T-cell (primary cell): ENCODE measurements around the gene SLC66A1. TPM values are rescaled to one million over a fixed set of nuclear protein-coding genes. Genes with fewer than 3 reads are reported as not detected.
"Not testable (repeated sequence)": the region's sequence is repeated elsewhere in the genome, so short reads cannot be mapped to it uniquely, and the experiment has no call there.

Source experiments
- ATAC-seq, 4 experiments: fragments of 200-7000 bp in 3 of 4; fragments of 150-1000 bp in 1 of 4; cut with Tn5 transposase; replicated peaks in 1 of 4; 1 replicate in 3 of 4; 2 replicates in 1 of 4; pipeline ENCODE4 v1.10.0; 2021; ENCODE audit warnings: moderate library complexity in 3 of 4, mild to moderate bottlenecking in 2 of 4, moderate number of reproducible peaks in 1 of 4
- CTCF ChIA-PET, 2 donors: fragments of 300-600 bp; sonication (Branson Sonifier 250); formaldehyde crosslinking; loops; one replicate each; lab custom pipeline; 2022; ENCODE audit warnings: antibody characterized with exemption in 2 of 2; lab: Charles Lee
- POLR2A ChIA-PET, 2 donors: fragments of 300-600 bp; sonication (Branson Sonifier 250); formaldehyde crosslinking; loops; one replicate each; lab custom pipeline; 2022; ENCODE audit warnings: antibody characterized with exemption in 2 of 2; lab: Charles Lee
- DNase-seq, 35 experiments: peaks; one replicate each; pipeline versions ENCODE4 v3.0.0 to v3.0.0-alpha.2; 2013 to 2023
- H3K27ac ChIP-seq: one replicate; pipeline ENCODE4 v1.5.1; 2013; ENCODE audit warnings: low read length
- H3K27me3 ChIP-seq, 2 experiments: replicated peaks in 1 of 2; 1 replicate in 1 of 2; 2 replicates in 1 of 2; pipeline versions ENCODE4 v1.6.1 to v1.7.0; 2013; ENCODE audit warnings: low read length in 1 of 2, mixed read lengths in 1 of 2; ENCODE audit not compliant: control insufficient read depth in 2 of 2, insufficient read depth in 2 of 2; ENCODE audit errors: extremely low read depth in 1 of 2
- H3K36me3 ChIP-seq, 2 donors: 1 replicate in 1 of 2; 2 replicates in 1 of 2; pipeline versions ENCODE4 v1.6.1 to v1.7.0; 2013; ENCODE audit warnings: low read length in 1 of 2; ENCODE audit not compliant: control insufficient read depth in 2 of 2, insufficient read depth in 1 of 2; ENCODE audit errors: extremely low read depth in 1 of 2
- H3K4me1 ChIP-seq, 2 experiments: 1 replicate in 1 of 2; 2 replicates in 1 of 2; pipeline versions ENCODE4 v1.6.1 to v1.7.0; 2013; ENCODE audit warnings: low read length in 2 of 2, mixed read lengths in 1 of 2; ENCODE audit not compliant: insufficient read depth in 2 of 2, control insufficient read depth in 1 of 2; ENCODE audit errors: extremely low read depth in 1 of 2
- H3K4me3 ChIP-seq, 2 donors: 1 replicate in 1 of 2; 2 replicates in 1 of 2; pipeline versions ENCODE4 v1.5.1 to v1.7.0; 2013; ENCODE audit warnings: mild to moderate bottlenecking in 2 of 2, low read length in 1 of 2, moderate library complexity in 1 of 2; ENCODE audit not compliant: control insufficient read depth in 1 of 2; ENCODE audit errors: extremely low read depth in 1 of 2
- H3K9me3 ChIP-seq: 2 replicates; pipeline ENCODE4 v1.7.0; 2013
- H3K27ac Mint-ChIP-seq, 2 donors: one replicate each; pipeline ENCODE4 v1.8.0; 2020 to 2021; ENCODE audit warnings: mild to moderate bottlenecking in 2 of 2, mixed read lengths in 2 of 2
- H3K27me3 Mint-ChIP-seq, 2 donors: one replicate each; pipeline ENCODE4 v1.8.0; 2021 to 2022; ENCODE audit warnings: mixed read lengths in 2 of 2
- H3K36me3 Mint-ChIP-seq: one replicate; pipeline ENCODE4 v1.8.0; 2021; ENCODE audit warnings: mixed read lengths
- H3K4me1 Mint-ChIP-seq, 3 donors: one replicate each; pipeline ENCODE4 v1.8.0; 2020 to 2022; ENCODE audit warnings: mixed read lengths in 3 of 3, mild to moderate bottlenecking in 1 of 3
- H3K4me3 Mint-ChIP-seq, 3 donors: one replicate each; pipeline ENCODE4 v1.8.0; 2020 to 2022; ENCODE audit warnings: mild to moderate bottlenecking in 3 of 3, mixed read lengths in 3 of 3, moderate library complexity in 3 of 3
- H3K9me3 Mint-ChIP-seq, 3 donors: one replicate each; pipeline ENCODE4 v1.8.0; 2020 to 2022; ENCODE audit warnings: mixed read lengths in 3 of 3
- WGBS: methylation state at CpG from one replicate; pipeline ENCODE4 v1.1.5; 2013; ENCODE audit warnings: missing lambda C conversion rate; ENCODE audit not compliant: insufficient coverage; 5-methylcytosine and 5-hydroxymethylcytosine counted together
- total RNA-seq, 35 experiments: library from RNA in 6 of 35; stranded (reverse) in 6 of 35; fragments of 120-200 nt in 1 of 35; gene quantifications; one replicate each; pipeline versions ENCODE4 v1.2.1 to v1.2.4 and lab custom pipeline; 2013 to 2026

The SLC66A1 gene
- total RNA-seq, 5 donors from 2014 or later (not counting 1 experiment from before 2014, with no cell fraction given) = 3.5 to 8.1 (median 7.1) TPM

- Mint-ChIP-seq H3K27ac (no peak overlapping the region), H3K4me1 (no peaks in the 10 kb centered on the region), H3K36me3 (peaks cover 39% of the 10 kb centered on the region), H3K27me3 (no peaks in the 10 kb centered on the region), H3K9me3 (peaks cover 3 to 7% (median 6%) of the 10 kb centered on the region in 3 donors), H3K4me3 (no peak overlapping the region)
- no peak overlapping the region for H3K27ac ChIP-seq
- POLR2A ChIA-PET = no interaction called here
- no peaks in the 10 kb centered on the region for H3K27me3 ChIP-seq
- peaks cover 3 to 24% of the 10 kb centered on the region in 2 donors for H3K36me3 ChIP-seq
- no peaks in the 10 kb centered on the region for H3K4me1 ChIP-seq
- DNase-seq (no peak), ATAC-seq (no peak)
- CTCF ChIA-PET = no interaction called here
- H3K9me3 ChIP-seq = no peaks in the 10 kb centered on the region
- 96% methylated on average over 2 of the region's 2 CpGs for WGBS
- H3K4me3 ChIP-seq = no peak overlapping the region
Measured at GRCh38 chr1:19300211-19300610, 11.9 kb upstream of the SLC66A1 start.

GRCh38 chr1:19304081-19304480 is 8.0 kb upstream of the SLC66A1 start:
- DNase-seq, CTCF ChIA-PET, H3K4me3 ChIP-seq: not testable (repeated sequence)

GRCh38 chr1:19305880-19306279 is 6.2 kb upstream of the SLC66A1 start:
- Mint-ChIP-seq H3K4me3 (no peak overlapping the region), H3K36me3 (peaks cover 46% of the 10 kb centered on the region), H3K4me1 (peaks cover 14 to 22% (median 18%) of the 10 kb centered on the region in 3 donors), H3K9me3 (no peaks in the 10 kb centered on the region), H3K27me3 (no peaks in the 10 kb centered on the region), H3K27ac (no peak overlapping the region)
- no peak overlapping the region for H3K4me3 ChIP-seq
- CTCF ChIA-PET = no interaction called here
- POLR2A ChIA-PET = no interaction called here
- ATAC-seq (no peak), DNase-seq (no peak)
- WGBS = 95% methylated on average over 5 of the region's 11 CpGs
- peaks cover 21 to 56% of the 10 kb centered on the region in 2 donors for H3K36me3 ChIP-seq
- no peaks in the 10 kb centered on the region for H3K27me3 ChIP-seq
- H3K9me3 ChIP-seq = no peaks in the 10 kb centered on the region
- no peak overlapping the region for H3K27ac ChIP-seq
- peaks cover 3 to 6% of the 10 kb centered on the region in 2 experiments for H3K4me1 ChIP-seq

More at GRCh38 chr1:19304081-19304480, 8.0 kb upstream of the SLC66A1 start:
- not testable (repeated sequence) for H3K27me3 Mint-ChIP-seq, H3K4me1 ChIP-seq, H3K27me3 ChIP-seq, ATAC-seq, H3K9me3 ChIP-seq, H3K27ac Mint-ChIP-seq, H3K27ac ChIP-seq, H3K4me3 Mint-ChIP-seq, H3K9me3 Mint-ChIP-seq
- peaks cover 21 to 56% of the 10 kb centered on the region in 2 donors for H3K36me3 ChIP-seq
- POLR2A ChIA-PET = interaction anchor here in 1 of 2 donors (0.7 kb wide), 1 partner anchor 203 kb away, joined by 3 read pairs; no protein-coding TSS in a partner anchor
- 100% methylated on average over 4 of the region's 10 CpGs for WGBS
- H3K36me3 Mint-ChIP-seq = peaks cover 52% of the 10 kb centered on the region
- H3K4me1 Mint-ChIP-seq = peaks cover 3 to 16% (median 4%) of the 10 kb centered on the region in 3 donors

GRCh38 chr1:19306941-19307340 is 5.2 kb upstream of the SLC66A1 start:
- H3K9me3 Mint-ChIP-seq = no peaks in the 10 kb centered on the region
- CTCF ChIA-PET = no interaction called here
- 100% methylated on average over 2 of the region's 6 CpGs for WGBS
- Histone ChIP-seq H3K27me3 (no peaks in the 10 kb centered on the region), H3K27ac (no peak overlapping the region), H3K4me3 (no peak overlapping the region), H3K36me3 (peaks cover 21 to 56% of the 10 kb centered on the region in 2 donors), H3K4me1 (peaks cover 4 to 14% of the 10 kb centered on the region in 2 experiments), H3K9me3 (no peaks in the 10 kb centered on the region)
- H3K4me3 Mint-ChIP-seq = no peak overlapping the region
- peaks cover 20 to 28% (median 24%) of the 10 kb centered on the region in 3 donors for H3K4me1 Mint-ChIP-seq
- no peaks in the 10 kb centered on the region for H3K27me3 Mint-ChIP-seq
- H3K27ac Mint-ChIP-seq = no peak overlapping the region
- POLR2A ChIA-PET = no interaction called here
- no peak for ATAC-seq
- H3K36me3 Mint-ChIP-seq = peaks cover 46% of the 10 kb centered on the region
- DNase-seq = no peak

GRCh38 chr1:19307794-19308508 is 4.2 kb upstream of the SLC66A1 start:
- no peaks in the 10 kb centered on the region for H3K27me3 Mint-ChIP-seq
- H3K4me1 Mint-ChIP-seq = peaks cover 24 to 33% (median 28%) of the 10 kb centered on the region in 3 donors
- Histone ChIP-seq H3K36me3 (peaks cover 21 to 55% of the 10 kb centered on the region in 2 donors), H3K4me1 (peaks cover 4 to 20% of the 10 kb centered on the region in 2 experiments), H3K9me3 (no peaks in the 10 kb centered on the region), H3K27ac (no peak overlapping the region), H3K27me3 (no peaks in the 10 kb centered on the region), H3K4me3 (no peak overlapping the region)
- peaks cover 41% of the 10 kb centered on the region for H3K36me3 Mint-ChIP-seq
- DNase-seq (no peak), ATAC-seq (no peak)
- ChIA-PET CTCF (no interaction called here), POLR2A (no interaction called here)
- 87% methylated on average over 5 of the region's 10 CpGs for WGBS
- no peak overlapping the region for H3K27ac Mint-ChIP-seq
- no peaks in the 10 kb centered on the region for H3K9me3 Mint-ChIP-seq
- H3K4me3 Mint-ChIP-seq = no peak overlapping the region

GRCh38 chr1:19308509-19308907 is 3.6 kb upstream of the SLC66A1 start:
- no peaks in the 10 kb centered on the region for H3K27me3 Mint-ChIP-seq
- 100% methylated on average over 1 of the region's 3 CpGs for WGBS
- H3K36me3 ChIP-seq = peaks cover 21 to 50% of the 10 kb centered on the region in 2 donors
- H3K36me3 Mint-ChIP-seq = peaks cover 38% of the 10 kb centered on the region
- DNase-seq (no peak), ATAC-seq (no peak)
- H3K4me1 ChIP-seq = peaks cover 4 to 26% of the 10 kb centered on the region in 2 experiments
- no peak overlapping the region for H3K27ac ChIP-seq
- no peak overlapping the region for H3K4me3 ChIP-seq
- ChIA-PET POLR2A (no interaction called here), CTCF (no interaction called here)
- peak overlapping the region in 2 of 3 donors; percentile 5 to 17 for H3K4me3 Mint-ChIP-seq
- H3K9me3 ChIP-seq = no peaks in the 10 kb centered on the region
- no peaks in the 10 kb centered on the region for H3K9me3 Mint-ChIP-seq
- H3K27ac Mint-ChIP-seq = no peak overlapping the region
- peaks cover 30 to 38% (median 33%) of the 10 kb centered on the region in 3 donors for H3K4me1 Mint-ChIP-seq
- no peaks in the 10 kb centered on the region for H3K27me3 ChIP-seq
